Measurements from ENCODE around the gene PLEKHG3.

Gene PLEKHG3

DNA sequence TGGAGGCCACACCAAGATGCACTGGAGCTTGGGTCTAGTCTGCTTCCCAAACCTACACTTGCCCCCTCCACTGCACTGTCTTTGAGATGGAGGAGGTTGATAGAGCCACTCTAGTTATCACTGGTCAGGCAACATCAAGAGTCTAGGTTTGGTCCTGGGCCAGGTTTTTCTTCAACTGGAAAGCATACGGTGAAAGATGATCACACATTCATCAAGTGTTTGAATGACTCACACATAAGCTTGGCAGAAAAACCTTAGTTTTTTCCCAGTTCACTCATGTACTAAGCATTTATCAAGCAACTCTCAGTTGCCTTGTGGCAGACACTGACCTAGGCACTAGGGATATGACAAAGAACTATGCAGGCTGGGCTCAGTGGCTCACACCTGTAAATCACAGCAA, 84.5 kb downstream of the PLEKHG3 start:
- H3K27ac ChIP-seq: no peak overlapping the region
- TF ChIP-seq ZFX (IDR thresholded peaks at IDR 0.05): no peak
- TF ChIP-seq, protein P1, sequence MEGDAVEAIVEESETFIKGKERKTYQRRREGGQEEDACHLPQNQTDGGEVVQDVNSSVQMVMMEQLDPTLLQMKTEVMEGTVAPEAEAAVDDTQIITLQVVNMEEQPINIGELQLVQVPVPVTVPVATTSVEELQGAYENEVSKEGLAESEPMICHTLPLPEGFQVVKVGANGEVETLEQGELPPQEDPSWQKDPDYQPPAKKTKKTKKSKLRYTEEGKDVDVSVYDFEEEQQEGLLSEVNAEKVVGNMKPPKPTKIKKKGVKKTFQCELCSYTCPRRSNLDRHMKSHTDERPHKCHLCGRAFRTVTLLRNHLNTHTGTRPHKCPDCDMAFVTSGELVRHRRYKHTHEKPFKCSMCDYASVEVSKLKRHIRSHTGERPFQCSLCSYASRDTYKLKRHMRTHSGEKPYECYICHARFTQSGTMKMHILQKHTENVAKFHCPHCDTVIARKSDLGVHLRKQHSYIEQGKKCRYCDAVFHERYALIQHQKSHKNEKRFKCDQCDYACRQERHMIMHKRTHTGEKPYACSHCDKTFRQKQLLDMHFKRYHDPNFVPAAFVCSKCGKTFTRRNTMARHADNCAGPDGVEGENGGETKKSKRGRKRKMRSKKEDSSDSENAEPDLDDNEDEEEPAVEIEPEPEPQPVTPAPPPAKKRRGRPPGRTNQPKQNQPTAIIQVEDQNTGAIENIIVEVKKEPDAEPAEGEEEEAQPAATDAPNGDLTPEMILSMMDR (conservative IDR thresholded peaks at IDR 0.05): no peak

DNA sequence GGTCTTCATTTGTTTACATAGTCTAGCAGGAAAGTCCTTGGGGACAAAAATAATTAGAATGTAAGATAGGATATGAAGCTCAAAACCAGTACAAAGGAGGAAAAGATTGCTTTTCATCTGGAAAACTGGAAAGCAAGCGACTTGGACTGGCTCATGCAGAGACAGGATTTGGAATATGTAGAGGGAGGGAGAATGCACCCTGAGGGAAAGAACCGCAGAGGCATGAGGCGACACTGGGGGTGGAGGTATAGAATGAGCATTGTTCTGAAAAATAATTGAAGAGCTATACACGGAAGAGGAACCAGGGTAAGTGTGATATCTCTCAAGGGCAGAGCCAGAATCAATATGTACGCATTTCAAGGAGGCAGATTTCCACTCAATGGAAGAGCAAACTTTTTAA, 85.5 kb downstream of the PLEKHG3 start:
- TF ChIP-seq, protein P1 (conservative IDR thresholded peaks at IDR 0.05): no peak
- TF ChIP-seq ZFX (IDR thresholded peaks at IDR 0.05): no peak
- no peak overlapping the region for H3K27ac ChIP-seq

GRCh38 chr14:64790478-64790877, 86.3 kb downstream of the PLEKHG3 start:
- no peak overlapping the region for H3K27ac ChIP-seq
- TF ChIP-seq ZFX (IDR thresholded peaks at IDR 0.05): no peak
- TF ChIP-seq, protein P1 (conservative IDR thresholded peaks at IDR 0.05): no peak

- TF ChIP-seq, protein P1 (conservative IDR thresholded peaks at IDR 0.05): no peak
- no peak for TF ChIP-seq ZFX (IDR thresholded peaks at IDR 0.05)
Measured at GRCh38 chr14:64792231-64792630, 88.0 kb downstream of the PLEKHG3 start.

GRCh38 chr14:64792871-64793560, 88.8 kb downstream of the PLEKHG3 start:
- H3K27ac ChIP-seq: no peak overlapping the region
- TF ChIP-seq, protein P1 (conservative IDR thresholded peaks at IDR 0.05): no peak
- no peak for TF ChIP-seq ZFX (IDR thresholded peaks at IDR 0.05)

More at GRCh38 chr14:64792231-64792630, 88.0 kb downstream of the PLEKHG3 start:
- no peak overlapping the region for H3K27ac ChIP-seq

DNA sequence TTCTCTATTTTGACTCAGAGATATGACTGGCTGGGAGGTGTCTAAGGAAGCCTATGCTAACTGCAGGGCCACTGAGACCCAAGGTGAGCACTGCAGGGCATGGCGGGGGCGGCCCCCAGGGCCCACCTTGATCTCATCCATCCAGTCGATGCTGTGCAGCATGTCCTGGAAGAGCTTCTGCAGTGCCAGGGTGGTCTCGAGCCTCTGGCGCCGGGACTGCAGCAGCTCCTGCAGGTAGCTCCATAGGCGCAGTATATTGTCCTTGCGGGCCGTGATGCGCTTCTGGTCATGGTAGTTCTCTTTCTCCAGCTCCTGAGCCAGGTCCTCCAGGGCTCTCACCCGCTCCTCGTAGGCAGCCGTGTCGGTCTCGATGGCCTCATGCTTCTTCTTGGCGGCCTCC, 91.0 kb downstream of the PLEKHG3 start:
- TF ChIP-seq ZFX (IDR thresholded peaks at IDR 0.05): no peak
- TF ChIP-seq, protein P1 (conservative IDR thresholded peaks at IDR 0.05): no peak
- H3K27ac ChIP-seq: no peak overlapping the region

DNA sequence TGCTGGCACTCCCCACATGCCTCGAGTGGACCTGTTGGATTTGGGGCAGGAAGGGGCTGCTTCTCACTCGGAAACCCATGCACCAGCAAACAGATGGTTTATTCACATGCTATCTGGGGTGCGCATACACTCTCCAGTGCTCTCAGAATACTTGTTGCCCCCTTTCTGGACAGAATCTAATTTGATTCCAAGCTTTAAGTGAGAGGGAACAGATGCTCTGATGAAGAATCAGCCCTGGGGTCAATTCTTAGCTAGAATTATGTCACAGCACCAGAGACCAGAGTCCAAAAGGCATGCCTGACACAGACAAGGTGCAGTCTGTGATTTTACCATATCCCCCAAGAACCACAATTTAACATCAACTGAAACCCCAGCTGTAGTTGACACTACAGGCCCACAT, 91.7 kb downstream of the PLEKHG3 start:
- TF ChIP-seq ZFX (IDR thresholded peaks at IDR 0.05): no peak
- TF ChIP-seq, protein P1 (conservative IDR thresholded peaks at IDR 0.05): no peak

More for the DNA sequence above, 91.7 kb downstream of the PLEKHG3 start:
- no peak overlapping the region for H3K27ac ChIP-seq

Measured in C4-2B (cell line).